HG03066 (cell line): ENCODE data around the gene MECP2.
"Not testable (repeated sequence)": the region's sequence is repeated elsewhere in the genome, so short reads cannot be mapped to it uniquely, and the experiment has no call there.

ENCODE experiments used
- ATAC-seq: cut with Tn5 transposase; IDR thresholded peaks from one replicate; pipeline ENCODE4 v1.9.1; 2021; ENCODE audit warnings: low read depth; ENCODE audit not compliant: unreplicated experiment

Gene MECP2

GRCh38 chrX:154097589-154098541, at the start of gene MECP2:
Gene MECP2 (minus strand): TSS chrX:154097717.
- peak; percentile 77 for ATAC-seq

GRCh38 chrX:154144010-154144409, 46.5 kb upstream of the MECP2 start, which contains the start of gene OPN1LW:
Gene OPN1LW (plus strand): TSS chrX:154144243. CDS start chrX:154144284, 41 bp downstream.
- not testable (repeated sequence) for ATAC-seq

- ATAC-seq = no peak
Observed at GRCh38 chrX:154142950-154143745, 45.6 kb upstream of the MECP2 start.

GRCh38 chrX:154142386-154142785, 44.9 kb upstream of the MECP2 start:
- ATAC-seq = no peak

GRCh38 chrX:154140742-154141141, 43.2 kb upstream of the MECP2 start:
- no peak for ATAC-seq

GRCh38 chrX:154140206-154140605, 42.7 kb upstream of the MECP2 start:
- no peak for ATAC-seq

GRCh38 chrX:154138857-154139256, 41.3 kb upstream of the MECP2 start:
- no peak for ATAC-seq

GRCh38 chrX:154136627-154137161, 39.2 kb upstream of the MECP2 start:
- ATAC-seq = no peak

GRCh38 chrX:154135458-154136229, 38.1 kb upstream of the MECP2 start:
- ATAC-seq = no peak

- no peak for ATAC-seq
Observed at GRCh38 chrX:154132366-154132765, 34.8 kb upstream of the MECP2 start.

GRCh38 chrX:154131955-154132354, 34.4 kb upstream of the MECP2 start:
- no peak for ATAC-seq

GRCh38 chrX:154126101-154126500, 28.6 kb upstream of the MECP2 start:
- ATAC-seq = no peak

- no peak for ATAC-seq
Observed at GRCh38 chrX:154125391-154126040, 28.0 kb upstream of the MECP2 start.

GRCh38 chrX:154123241-154124219, 26.0 kb upstream of the MECP2 start:
- no peak for ATAC-seq

- ATAC-seq = no peak
Observed at GRCh38 chrX:154121961-154122360, 24.4 kb upstream of the MECP2 start.

- no peak for ATAC-seq
Observed at GRCh38 chrX:154121207-154121606, 23.7 kb upstream of the MECP2 start.

- no peak for ATAC-seq
Observed at GRCh38 chrX:154120567-154120966, 23.1 kb upstream of the MECP2 start.

- no peak for ATAC-seq
Observed at GRCh38 chrX:154117566-154117965, 20.0 kb upstream of the MECP2 start.
